Activated B cell treated with CpG ODN at 0.5 μM for 24 hours (primary cell): Measurements from ENCODE around the gene SLC13A3. TPM values are rescaled to one million over a fixed set of nuclear protein-coding genes. Genes with fewer than 3 reads are reported as not detected.

Source experiments
- ATAC-seq: fragments of 200-7000 bp; cut with Tn5 transposase; one replicate; pipeline ENCODE4 v1.10.0; 2021; ENCODE audit warnings: low read depth, mild to moderate bottlenecking, moderate library complexity
- CTCF ChIA-PET: fragments of 350-600 bp; sonication (Branson Sonifier 250); formaldehyde crosslinking; loops from one replicate; lab custom pipeline; 2021; ENCODE audit warnings: antibody characterized with exemption; lab: Charles Lee
- POLR2A ChIA-PET: fragments of 350-600 bp; sonication (Branson Sonifier 250); formaldehyde crosslinking; loops from one replicate; lab custom pipeline; 2021; ENCODE audit warnings: antibody characterized with exemption; lab: Charles Lee
- DNase-seq: peaks from one replicate; pipeline ENCODE4 v3.0.0; 2022
- H3K27ac Mint-ChIP-seq: one replicate; pipeline ENCODE4 v1.8.0; 2020; ENCODE audit warnings: mixed read lengths
- H3K27me3 Mint-ChIP-seq: one replicate; pipeline ENCODE4 v1.8.0; 2021; ENCODE audit warnings: mixed read lengths
- H3K36me3 Mint-ChIP-seq: one replicate; pipeline ENCODE4 v1.8.0; 2021; ENCODE audit warnings: low read depth, mixed read lengths
- H3K4me1 Mint-ChIP-seq: one replicate; pipeline ENCODE4 v1.8.0; 2021; ENCODE audit warnings: mixed read lengths
- H3K4me3 Mint-ChIP-seq: one replicate; pipeline ENCODE4 v1.8.0; 2020; ENCODE audit warnings: mild to moderate bottlenecking, mixed read lengths
- H3K9me3 Mint-ChIP-seq: one replicate; pipeline ENCODE4 v1.8.0; 2020; ENCODE audit warnings: mixed read lengths
- CTCF ChIP-seq: fragments of 200-600 bp; IDR thresholded peaks from one replicate; pipeline ENCODE4 v1.8.0; 2022; ENCODE audit warnings: antibody characterized with exemption, mild to moderate bottlenecking
- intact Hi-C: fragments of 100-400 bp; cut with micrococcal nuclease; formaldehyde crosslinking; loops from one replicate; pipeline ENCODE4 v1.15.1; 2024
- total RNA-seq: library from RNA; stranded (reverse); gene quantifications from 2 replicates; pipeline ENCODE4 v1.2.3, GENCODE V29; 2022

SLC13A3 gene
- total RNA-seq, 1 donor from 2014 or later = 0.47 TPM

GRCh38 chr20:46590443-46590842 lies 60.8 kb downstream of the SLC13A3 start:
- no peak for TF ChIP-seq CTCF
- no peak overlapping the region for H3K4me3 Mint-ChIP-seq
- DNase-seq (no peak), ATAC-seq (no peak)
- H3K27ac Mint-ChIP-seq = no peak overlapping the region
- no peaks in the 10 kb centered on the region for H3K9me3 Mint-ChIP-seq
- ChIA-PET CTCF (no interaction called here), POLR2A (no interaction called here)
- H3K36me3 Mint-ChIP-seq = no peaks in the 10 kb centered on the region
- intact Hi-C loops = no loop called here
- H3K27me3 Mint-ChIP-seq = peaks cover 8% of the 10 kb centered on the region
- no peaks in the 10 kb centered on the region for H3K4me1 Mint-ChIP-seq

- ChIA-PET CTCF (no interaction called here), POLR2A (no interaction called here)
- ATAC-seq = no peak
- Mint-ChIP-seq H3K4me3 (no peak overlapping the region), H3K4me1 (no peaks in the 10 kb centered on the region), H3K36me3 (no peaks in the 10 kb centered on the region), H3K27me3 (peaks cover 3% of the 10 kb centered on the region), H3K9me3 (no peaks in the 10 kb centered on the region), H3K27ac (no peak overlapping the region)
- no peak for DNase-seq
- intact Hi-C loops = no loop called here
- no peak for TF ChIP-seq CTCF
Measured at GRCh38 chr20:46588532-46589511, 62.4 kb downstream of the SLC13A3 start.

DNA sequence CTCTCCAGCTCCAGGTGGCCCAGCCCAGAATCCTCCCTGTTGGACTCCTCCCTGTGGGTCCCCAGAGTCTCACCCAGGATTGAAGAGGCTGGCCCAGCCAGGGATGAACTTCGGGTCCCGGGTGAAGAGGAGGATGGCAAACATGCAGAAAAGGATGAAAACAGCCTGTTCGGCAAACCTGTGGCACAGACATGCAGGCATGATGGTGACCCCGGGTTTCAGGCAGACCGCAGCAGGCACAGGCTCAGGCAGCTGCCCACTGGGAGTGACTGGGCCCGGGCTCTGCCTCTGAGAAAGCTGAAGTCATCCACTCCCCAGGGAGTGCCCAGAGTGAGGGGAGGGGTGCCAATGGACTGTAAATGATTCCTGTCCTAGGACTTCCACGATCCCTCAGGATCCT lies 63.3 kb downstream of the SLC13A3 start:
- Mint-ChIP-seq H3K4me3 (no peak overlapping the region), H3K4me1 (no peaks in the 10 kb centered on the region), H3K36me3 (no peaks in the 10 kb centered on the region), H3K9me3 (no peaks in the 10 kb centered on the region), H3K27ac (no peak overlapping the region), H3K27me3 (peaks cover 8% of the 10 kb centered on the region)
- no peak for TF ChIP-seq CTCF
- ChIA-PET POLR2A (no interaction called here), CTCF (no interaction called here)
- intact Hi-C loops = no loop called here
- DNase-seq (no peak), ATAC-seq (no peak)

DNA sequence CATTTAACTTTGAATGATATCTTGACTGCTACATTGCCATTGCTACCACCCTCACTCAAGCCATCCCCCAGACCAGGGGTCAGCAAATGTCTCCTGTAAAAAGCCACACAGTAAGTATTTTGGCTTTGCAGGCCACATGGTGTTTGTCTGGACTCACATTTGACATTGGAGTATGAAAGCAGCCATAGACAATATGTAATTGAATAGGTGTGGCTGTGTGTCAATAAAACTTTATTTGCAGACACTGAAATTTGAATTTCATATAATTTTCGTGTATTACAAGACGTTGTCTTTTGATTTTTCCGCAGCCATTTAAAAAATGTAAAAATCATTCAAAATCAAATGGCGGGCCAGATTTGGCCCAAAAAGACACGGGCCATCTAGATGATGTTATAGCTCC lies 64.5 kb downstream of the SLC13A3 start:
- ChIA-PET POLR2A (interaction anchor here (1.3 kb wide), 1 partner anchor 9 kb away, joined by 3 read pairs; no protein-coding TSS in a partner anchor), CTCF (no interaction called here)
- Mint-ChIP-seq H3K9me3 (no peaks in the 10 kb centered on the region), H3K27me3 (peaks cover 8% of the 10 kb centered on the region), H3K4me3 (no peak overlapping the region), H3K36me3 (no peaks in the 10 kb centered on the region), H3K27ac (no peak overlapping the region), H3K4me1 (no peaks in the 10 kb centered on the region)
- intact Hi-C loops = no loop called here
- no peak for TF ChIP-seq CTCF
- DNase-seq (no peak), ATAC-seq (no peak)

GRCh38 chr20:46584508-46584907 lies 66.8 kb downstream of the SLC13A3 start:
- intact Hi-C loops = no loop called here
- H3K9me3 Mint-ChIP-seq = no peaks in the 10 kb centered on the region
- CTCF ChIA-PET = no interaction called here
- H3K36me3 Mint-ChIP-seq = no peaks in the 10 kb centered on the region
- no peak overlapping the region for H3K27ac Mint-ChIP-seq
- ATAC-seq (no peak), DNase-seq (no peak)
- no peak overlapping the region for H3K4me3 Mint-ChIP-seq
- peaks cover 15% of the 10 kb centered on the region for H3K27me3 Mint-ChIP-seq
- no peaks in the 10 kb centered on the region for H3K4me1 Mint-ChIP-seq
- POLR2A ChIA-PET = no interaction called here
- no peak for TF ChIP-seq CTCF
